Measurements from ENCODE around the gene NCR2.

GRCh38 chr6:41321183-41321582, 14.2 kb upstream of the NCR2 start:
- TF ChIP-seq CTCF (IDR thresholded peaks at IDR 0.05): no peak
- no peak for TF ChIP-seq POLR2A (IDR thresholded peaks at IDR 0.05)
- TF ChIP-seq EP300 (IDR thresholded peaks at IDR 0.05): no peak

Data from ovary (tissue), 3 donors.